Ectodermal cell (in vitro differentiated cells): ENCODE data around the gene SIX5.
"Not testable (repeated sequence)": the region's sequence is repeated elsewhere in the genome, so short reads cannot be mapped to it uniquely, and the experiment has no call there.

Source experiments
- H3K27ac ChIP-seq: 2 replicates; pipeline ENCODE4 v1.7.0; 2013; ENCODE audit warnings: mild to moderate bottlenecking, low read depth, low read length; ENCODE audit not compliant: insufficient read depth, poor library complexity, severe bottlenecking
- H3K27me3 ChIP-seq: 2 replicates; pipeline ENCODE4 v1.7.0; 2013; ENCODE audit warnings: mild to moderate bottlenecking, low read length; ENCODE audit not compliant: insufficient read depth, control insufficient read depth, poor library complexity, severe bottlenecking
- H3K36me3 ChIP-seq: one replicate; pipeline ENCODE4 v1.7.0; 2013; ENCODE audit warnings: low read length; ENCODE audit not compliant: control insufficient read depth, insufficient read depth
- H3K4me1 ChIP-seq: one replicate; pipeline ENCODE4 v1.7.0; 2013; ENCODE audit warnings: low read length; ENCODE audit not compliant: control insufficient read depth, insufficient read depth
- H3K4me3 ChIP-seq: 2 replicates; pipeline ENCODE4 v1.7.0; 2013; ENCODE audit warnings: low read depth, low read length, control low read depth; ENCODE audit not compliant: insufficient read depth
- H3K9me3 ChIP-seq: 2 replicates; pipeline ENCODE4 v1.7.0; 2013; ENCODE audit warnings: mild to moderate bottlenecking, low read length, moderate library complexity; ENCODE audit not compliant: control insufficient read depth
- WGBS, 2 experiments: methylation state at CpG; one replicate each; pipeline ENCODE4 v1.1.7; 2013; ENCODE audit warnings: missing lambda C conversion rate in 2 of 2; 5-methylcytosine and 5-hydroxymethylcytosine counted together

SIX5 gene

DNA sequence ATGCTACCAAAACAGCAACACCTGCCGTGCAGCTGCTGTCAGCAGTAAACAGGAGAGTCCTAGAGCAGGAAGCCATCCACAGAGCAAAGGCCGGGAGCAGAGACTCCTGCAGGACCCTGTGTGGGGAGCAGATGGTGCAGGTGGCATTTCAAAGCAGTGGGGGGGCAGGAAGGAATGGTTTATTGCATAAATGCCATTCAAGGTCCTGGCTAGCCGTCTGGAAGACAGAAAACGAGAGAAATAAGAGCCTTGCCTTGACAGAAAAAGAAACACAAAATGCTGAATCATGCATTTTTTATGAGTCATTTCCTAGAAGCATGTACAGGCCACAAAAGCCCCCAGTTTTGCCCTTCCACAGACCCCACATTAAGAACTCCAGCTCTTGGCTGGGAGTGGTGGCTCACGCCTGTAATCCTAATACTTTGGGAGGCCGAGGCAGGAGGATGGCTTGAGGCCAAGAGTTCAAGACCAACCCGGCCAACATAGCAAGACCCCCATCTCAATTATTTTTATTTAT, 40.6 kb upstream of the SIX5 start:
- no peak overlapping the region for H3K4me3 ChIP-seq
- H3K9me3 ChIP-seq: no peaks in the 10 kb centered on the region
- 78 to 81% methylated on average over 6 to 7 of the region's 7 CpGs for WGBS, 2 experiments
- no peak overlapping the region for H3K27ac ChIP-seq
- no peaks in the 10 kb centered on the region for H3K27me3 ChIP-seq
- H3K4me1 ChIP-seq: no peaks in the 10 kb centered on the region
- H3K36me3 ChIP-seq: no peaks in the 10 kb centered on the region

DNA sequence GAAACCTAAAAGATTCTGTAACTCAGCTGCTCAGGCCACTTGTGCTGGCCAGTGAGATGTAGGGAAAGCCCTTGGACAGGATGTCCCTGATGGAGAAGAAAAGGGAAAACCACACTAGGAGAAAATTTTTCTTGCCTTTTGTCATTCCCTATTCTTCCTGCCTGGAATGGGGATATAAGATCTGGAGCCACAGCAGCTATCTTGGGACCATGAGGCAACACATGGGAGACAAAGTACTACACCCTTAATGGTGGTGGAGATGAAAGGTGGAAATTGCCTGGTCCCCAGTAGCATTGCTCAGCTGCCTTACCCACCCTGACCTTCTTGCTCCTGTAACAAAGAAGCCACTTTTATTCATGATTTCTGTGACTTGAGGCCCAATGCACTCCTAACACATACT, 36.7 kb upstream of the SIX5 start:
- Histone ChIP-seq H3K27me3 (no peaks in the 10 kb centered on the region), H3K9me3 (no peaks in the 10 kb centered on the region), H3K27ac (no peak overlapping the region), H3K4me1 (no peaks in the 10 kb centered on the region), H3K4me3 (no peak overlapping the region), H3K36me3 (no peaks in the 10 kb centered on the region)

DNA sequence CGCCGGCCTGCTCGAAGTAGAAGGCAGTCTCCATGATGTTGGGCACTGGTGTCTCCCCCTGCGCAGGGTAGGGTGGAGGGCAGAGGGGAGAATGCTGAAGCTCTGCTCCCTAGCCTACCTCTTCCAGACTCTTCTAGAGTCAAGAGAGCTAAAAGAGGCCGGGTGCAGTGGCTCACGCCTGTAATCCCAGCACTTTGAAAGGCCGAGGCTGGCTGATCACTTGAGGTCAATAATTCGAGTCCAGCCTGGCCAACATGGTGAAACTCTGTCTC, 35.8 kb upstream of the SIX5 start:
- Histone ChIP-seq H3K27ac (no peak overlapping the region), H3K27me3 (no peaks in the 10 kb centered on the region), H3K9me3 (no peaks in the 10 kb centered on the region), H3K36me3 (no peaks in the 10 kb centered on the region), H3K4me3 (no peak overlapping the region), H3K4me1 (no peaks in the 10 kb centered on the region)
- WGBS, 2 experiments: 83 to 94% methylated on average over 8 of the region's 8 CpGs

DNA sequence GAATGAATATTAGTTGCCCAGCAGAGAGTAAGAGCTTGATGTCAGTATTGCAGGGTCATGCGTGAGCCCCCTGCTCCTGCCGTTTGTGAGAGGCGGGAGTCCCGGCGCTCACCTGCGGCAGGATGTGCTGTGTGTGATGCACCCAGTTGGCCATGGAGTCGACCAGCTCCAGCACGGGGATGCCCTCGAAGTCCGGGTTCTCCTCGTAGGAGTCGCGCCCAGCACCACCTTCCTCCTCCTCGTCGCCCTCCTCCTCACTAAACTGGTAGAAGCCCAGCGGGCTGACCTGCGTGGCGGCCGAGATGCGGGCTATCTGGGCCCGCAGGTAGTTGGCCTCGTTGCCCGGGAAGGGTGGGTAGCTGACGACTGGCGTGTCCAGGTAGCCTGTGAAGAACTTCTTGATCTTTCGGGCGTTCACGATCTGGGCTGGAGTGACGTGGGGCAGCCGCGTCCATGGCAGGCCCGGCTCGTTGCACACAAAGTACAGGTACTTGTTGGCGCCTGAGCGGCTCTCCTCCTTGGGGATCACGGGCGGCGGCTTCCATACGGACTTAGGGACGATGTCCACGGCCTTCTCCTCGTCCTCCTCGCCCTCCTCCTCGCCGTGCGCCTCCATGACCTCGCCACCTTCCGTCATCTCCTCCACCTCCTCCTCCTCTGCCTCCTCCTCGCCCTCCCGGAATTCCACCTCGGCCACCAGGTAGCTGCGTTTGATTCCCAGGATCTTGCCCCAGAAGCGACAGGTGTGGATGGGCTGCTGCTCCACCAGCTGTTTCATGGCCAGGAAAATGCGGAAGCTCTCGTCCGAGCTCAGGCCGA, 35.3 kb upstream of the SIX5 start:
- 93 to 94% methylated on average over 57 of the region's 57 CpGs for WGBS, 2 experiments
- H3K27ac ChIP-seq: no peak overlapping the region
- no peaks in the 10 kb centered on the region for H3K27me3 ChIP-seq
- H3K4me1 ChIP-seq: no peaks in the 10 kb centered on the region
- H3K9me3 ChIP-seq: no peaks in the 10 kb centered on the region
- H3K36me3 ChIP-seq: no peaks in the 10 kb centered on the region
- no peak overlapping the region for H3K4me3 ChIP-seq

DNA sequence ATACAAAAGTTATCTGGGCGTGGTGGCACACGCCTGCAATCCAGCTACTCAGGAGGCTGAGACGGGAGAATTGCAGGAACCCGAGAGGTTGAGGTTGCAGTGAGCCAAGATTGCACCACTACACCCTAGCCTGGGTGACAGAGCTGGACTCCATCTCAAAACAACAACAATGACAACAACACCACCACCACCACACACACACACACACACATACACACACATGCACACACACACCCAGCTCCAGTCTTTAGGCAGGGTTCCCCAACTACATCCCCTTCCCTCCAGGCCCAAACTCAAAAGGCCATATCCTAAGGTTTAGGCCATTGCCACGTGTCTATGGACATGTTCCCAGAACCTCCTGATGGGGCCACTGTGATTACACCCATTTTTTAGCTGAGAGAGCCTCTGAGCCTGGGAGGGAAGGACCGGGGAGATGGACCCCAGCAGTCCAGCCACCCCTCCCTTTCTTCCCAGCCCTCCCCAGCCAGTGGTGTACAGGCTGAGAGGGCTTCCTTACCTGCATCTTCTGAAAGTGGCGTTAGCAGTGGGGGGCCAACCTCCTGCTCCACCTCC, 32.6 kb upstream of the SIX5 start:
- H3K36me3 ChIP-seq: no peaks in the 10 kb centered on the region
- H3K27ac ChIP-seq: no peak overlapping the region
- 87 to 90% methylated on average over 7 of the region's 7 CpGs for WGBS, 2 experiments
- H3K4me3 ChIP-seq: no peak overlapping the region
- H3K4me1 ChIP-seq: no peaks in the 10 kb centered on the region
- H3K9me3 ChIP-seq: no peaks in the 10 kb centered on the region
- no peaks in the 10 kb centered on the region for H3K27me3 ChIP-seq

DNA sequence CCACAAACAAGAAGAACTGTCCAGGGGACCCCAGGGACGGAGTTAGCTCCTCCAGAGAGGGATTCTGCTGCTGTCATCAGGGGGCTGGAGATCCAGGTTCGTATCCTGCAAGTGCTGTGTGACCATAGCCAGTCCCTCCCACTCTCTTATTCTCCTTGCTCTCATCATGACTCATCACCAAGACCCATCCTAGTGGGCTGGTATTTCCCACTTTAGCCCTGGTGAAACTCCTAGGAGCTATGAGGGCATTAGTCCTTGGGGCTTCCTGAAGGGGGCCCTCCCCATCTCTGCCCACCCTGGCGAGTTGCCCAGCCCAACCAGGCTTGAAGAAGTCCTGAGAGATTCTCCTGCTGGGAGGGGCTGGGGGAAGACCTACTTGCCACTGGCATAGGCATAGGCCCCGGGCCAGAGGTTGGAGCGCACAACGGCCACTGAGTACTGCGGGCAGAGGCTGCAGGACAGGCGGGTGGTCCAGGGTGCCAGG, 31.1 kb upstream of the SIX5 start:
- H3K9me3 ChIP-seq: no peaks in the 10 kb centered on the region
- H3K27ac ChIP-seq: no peak overlapping the region
- no peaks in the 10 kb centered on the region for H3K36me3 ChIP-seq
- H3K4me1 ChIP-seq: no peaks in the 10 kb centered on the region
- no peaks in the 10 kb centered on the region for H3K27me3 ChIP-seq
- no peak overlapping the region for H3K4me3 ChIP-seq
- 87 to 88% methylated on average over 8 of the region's 8 CpGs for WGBS, 2 experiments

DNA sequence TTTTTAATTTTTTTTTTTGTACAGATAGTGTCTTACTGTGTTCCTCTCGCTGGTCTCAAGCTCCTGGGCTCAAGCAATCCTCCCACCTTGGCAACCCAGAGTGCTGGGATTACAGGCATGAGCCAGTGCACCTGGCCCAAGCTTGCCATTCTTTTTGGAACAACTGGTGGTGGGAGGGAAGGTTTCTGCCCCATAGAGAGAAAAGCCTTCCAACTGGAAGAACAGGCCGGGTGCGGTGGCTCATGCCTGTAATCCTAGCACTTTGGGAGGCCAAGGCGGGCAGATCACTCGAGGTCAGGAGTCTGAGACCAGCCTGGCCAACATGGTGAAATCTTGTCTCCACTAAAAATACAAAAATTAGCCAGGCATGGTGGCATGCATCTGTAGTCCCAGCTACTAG, 30.5 kb upstream of the SIX5 start:
- H3K36me3 ChIP-seq, H3K27ac ChIP-seq: not testable (repeated sequence)

DNA sequence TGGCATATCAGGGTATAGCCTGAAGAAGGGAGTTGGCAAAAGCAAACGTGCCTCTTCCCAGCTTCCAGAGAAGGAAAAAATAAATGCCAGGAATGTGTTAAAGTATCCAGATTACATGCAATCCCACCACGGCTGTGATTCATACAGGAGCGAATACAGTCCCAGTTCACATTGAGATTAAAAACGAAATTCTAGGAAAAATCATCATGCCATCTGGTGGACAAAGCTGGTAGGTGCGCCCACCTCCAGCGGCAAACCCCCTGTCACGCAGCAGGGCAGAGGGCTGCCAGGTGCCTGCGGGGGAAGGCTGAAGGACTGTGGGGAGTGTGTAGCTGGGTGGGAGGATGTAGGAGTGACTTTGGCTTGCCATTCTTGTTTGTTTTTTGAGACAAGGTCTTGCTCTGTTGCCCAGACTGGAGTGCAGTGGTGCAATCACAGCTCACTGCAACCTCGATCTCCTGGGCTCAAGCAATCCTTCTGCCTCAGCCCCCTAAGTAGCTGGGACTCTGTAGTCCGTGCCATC, 30.0 kb upstream of the SIX5 start:
- Histone ChIP-seq H3K4me1 (no peaks in the 10 kb centered on the region), H3K4me3 (no peak overlapping the region), H3K36me3 (no peaks in the 10 kb centered on the region), H3K27ac (no peak overlapping the region), H3K9me3 (no peaks in the 10 kb centered on the region), H3K27me3 (no peaks in the 10 kb centered on the region)
- WGBS, 2 experiments: 27% methylated on average over 10 of the region's 10 CpGs

More for the DNA sequence above, 30.5 kb upstream of the SIX5 start:
- H3K9me3 ChIP-seq, H3K4me1 ChIP-seq, H3K4me3 ChIP-seq, H3K27me3 ChIP-seq: not testable (repeated sequence)
- 85 to 86% methylated on average over 5 of the region's 5 CpGs for WGBS, 2 experiments

DNA sequence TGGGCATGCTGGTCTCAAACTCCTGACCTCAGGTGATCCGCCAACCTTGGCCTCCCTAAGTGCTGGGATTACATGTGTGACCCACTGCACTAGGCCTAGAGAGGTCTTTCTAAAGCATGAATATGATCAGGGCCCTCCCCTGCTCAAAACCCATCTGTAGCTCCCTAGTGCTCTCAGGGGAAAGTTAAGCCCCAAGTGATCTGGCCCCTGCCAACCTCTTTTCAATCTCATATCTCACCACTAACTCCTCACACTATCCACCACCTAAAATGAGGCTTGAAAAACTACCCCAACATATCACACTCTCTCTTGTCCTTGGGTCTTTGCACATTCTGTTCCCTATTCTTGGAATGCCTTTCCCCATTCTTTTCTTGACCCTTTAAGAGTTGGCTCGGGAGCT, 25.6 kb upstream of the SIX5 start:
- peaks cover 2% of the 10 kb centered on the region for H3K36me3 ChIP-seq
- H3K27me3 ChIP-seq: no peaks in the 10 kb centered on the region
- H3K9me3 ChIP-seq: no peaks in the 10 kb centered on the region
- no peak overlapping the region for H3K4me3 ChIP-seq
- 94 to 96% methylated on average over 2 of the region's 2 CpGs for WGBS, 2 experiments
- peaks cover 4% of the 10 kb centered on the region for H3K4me1 ChIP-seq
- no peak overlapping the region for H3K27ac ChIP-seq

DNA sequence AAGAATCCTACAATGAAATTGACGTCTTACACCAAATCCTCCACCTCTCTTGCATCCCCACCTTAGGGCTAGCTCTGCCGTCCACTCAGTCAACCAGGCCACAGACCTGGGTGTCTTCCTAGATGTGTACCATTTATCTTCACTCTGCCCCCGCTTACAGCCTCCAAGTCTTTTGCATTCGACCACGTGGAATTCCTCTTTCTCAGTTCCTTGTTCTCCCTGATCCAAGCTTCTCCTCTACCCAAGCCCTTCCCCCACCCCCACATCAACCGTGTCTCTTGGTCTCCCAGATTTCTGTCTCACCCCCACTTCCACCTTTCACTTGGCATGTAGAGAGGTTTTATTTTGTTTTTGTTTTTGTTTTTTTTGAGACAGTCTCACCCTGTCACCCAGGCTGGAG, 24.8 kb upstream of the SIX5 start:
- Histone ChIP-seq H3K4me3 (no peak overlapping the region), H3K9me3 (no peaks in the 10 kb centered on the region), H3K4me1 (peaks cover 4% of the 10 kb centered on the region), H3K27ac (no peak overlapping the region), H3K36me3 (peaks cover 8% of the 10 kb centered on the region), H3K27me3 (no peaks in the 10 kb centered on the region)
- WGBS, 2 experiments: 67 to 70% methylated on average over 6 of the region's 6 CpGs
